MV-4-11 (cell line): ENCODE results near the gene DOLPP1.
"Not testable (repeated sequence)": the region's sequence is repeated elsewhere in the genome, so short reads cannot be mapped to it uniquely, and the experiment has no call there.

Experiments
- DNase-seq: peaks from one replicate; lab custom pipeline; 2025; lab: John Stamatoyannopoulos, UW

The DOLPP1 gene

DNA sequence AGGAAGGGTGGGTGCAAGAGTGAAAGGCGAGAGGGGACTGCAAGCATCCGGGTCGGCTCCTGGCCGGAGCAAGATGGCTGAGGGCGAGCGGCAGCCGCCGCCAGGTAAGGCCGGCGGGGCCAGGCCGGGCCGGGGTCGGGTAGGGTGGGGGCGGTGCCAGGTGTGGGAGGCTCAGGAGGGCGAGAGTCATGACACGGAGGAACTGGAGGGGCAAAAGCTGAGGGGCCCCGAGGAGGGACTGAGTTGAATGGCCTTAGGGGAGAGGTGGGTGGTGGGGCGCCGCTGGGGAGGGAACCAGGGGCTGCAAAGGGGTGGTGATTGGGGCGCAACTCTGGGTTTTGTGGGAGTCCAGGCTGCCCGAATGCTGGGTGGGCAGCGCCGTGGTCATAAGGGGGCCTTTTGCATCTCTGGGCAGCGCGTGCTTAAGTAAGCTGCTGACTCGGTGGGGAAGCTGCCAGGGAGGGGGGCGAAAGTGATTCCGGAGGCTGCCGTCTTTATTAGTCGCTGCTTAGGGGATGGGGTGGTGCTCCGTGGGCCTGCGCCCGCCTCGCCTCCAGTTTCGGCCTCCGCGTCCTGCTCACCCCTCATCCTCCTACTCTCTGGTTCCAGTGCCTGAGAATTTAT is 30.7 kb downstream of the DOLPP1 start:
- no peak for DNase-seq

DNA sequence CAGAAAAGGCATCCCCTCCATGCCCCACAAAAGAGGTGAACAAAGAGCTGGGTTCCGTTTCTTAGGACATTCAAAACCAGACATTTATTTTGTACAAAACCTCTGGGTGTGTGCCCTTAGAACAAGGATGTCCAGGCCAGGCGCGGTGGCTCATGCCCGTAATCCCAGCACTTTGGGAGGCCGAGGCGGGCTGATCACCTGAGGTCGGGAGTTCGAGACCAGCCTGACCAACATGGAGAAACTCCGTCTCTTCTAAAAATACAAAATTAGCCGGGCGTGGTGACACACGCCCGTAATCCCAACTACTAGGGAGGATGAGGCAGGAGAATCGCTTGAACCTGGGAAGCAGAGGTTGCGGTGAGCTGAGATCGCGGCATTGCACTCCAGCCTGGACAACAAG is 31.6 kb downstream of the DOLPP1 start:
- DNase-seq: not testable (repeated sequence)

GRCh38 chr9:129113645-129114304 is 32.9 kb downstream of the DOLPP1 start:
- DNase-seq: peak; percentile 85

GRCh38 chr9:129118799-129119198 is 37.9 kb downstream of the DOLPP1 start:
- no peak for DNase-seq

DNA sequence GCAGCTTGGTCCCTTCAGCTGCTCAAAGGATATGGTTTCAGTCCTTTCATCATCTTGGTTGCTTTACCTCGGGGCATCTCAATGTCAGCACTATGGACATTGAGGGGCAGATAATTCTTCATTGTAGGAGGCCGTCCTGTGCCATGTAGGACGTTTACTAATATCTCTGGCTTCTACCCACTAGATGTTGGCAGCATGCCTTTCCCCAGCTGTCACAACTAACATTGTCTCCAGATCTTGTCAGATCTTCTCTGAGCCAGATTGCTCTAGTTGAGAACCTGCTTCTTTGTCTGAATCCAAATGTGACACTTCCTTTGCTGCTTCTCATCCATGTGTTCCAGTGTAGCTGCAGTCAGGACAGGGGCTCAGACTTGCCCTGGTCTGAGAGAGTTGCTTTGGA is 40.6 kb downstream of the DOLPP1 start:
- DNase-seq: no peak

DNA sequence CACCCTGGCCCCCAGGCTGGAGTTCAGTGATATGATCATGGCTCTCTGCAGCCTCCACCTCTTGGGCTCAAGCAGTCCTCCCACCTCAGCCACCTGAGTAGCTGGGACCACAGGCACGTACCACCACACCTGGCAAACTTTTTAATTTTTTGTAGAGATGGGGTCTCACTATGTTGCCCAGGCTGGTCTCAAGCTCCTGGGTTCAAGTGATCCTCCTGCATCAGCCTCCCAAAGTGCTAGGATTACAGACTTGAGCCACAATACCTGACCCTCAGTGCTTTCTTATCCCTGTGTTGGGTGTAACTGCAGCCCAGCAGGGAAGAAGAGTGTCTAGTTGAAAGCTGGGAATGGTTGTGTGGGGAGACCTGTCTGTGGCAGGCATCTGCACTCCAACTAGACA is 41.2 kb downstream of the DOLPP1 start:
- no peak for DNase-seq

DNA sequence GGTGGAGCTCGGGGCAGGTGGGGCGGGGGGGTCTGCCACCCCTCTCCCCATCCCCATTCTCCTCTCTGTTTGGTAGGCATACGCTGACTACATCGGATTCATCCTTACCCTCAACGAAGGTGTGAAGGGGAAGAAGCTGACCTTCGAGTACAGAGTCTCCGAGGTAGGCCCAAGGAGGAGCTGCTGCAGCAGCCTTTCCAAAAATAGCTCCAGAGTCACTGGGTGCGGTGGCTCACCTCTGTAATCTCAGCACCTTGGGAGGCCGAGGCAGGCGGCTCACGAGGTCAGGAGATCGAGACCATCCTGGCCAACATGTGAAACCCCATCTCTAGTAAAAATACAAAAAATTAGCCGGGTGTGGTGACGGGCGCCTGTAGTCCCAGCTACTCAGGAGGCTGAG is 42.1 kb downstream of the DOLPP1 start:
- not testable (repeated sequence) for DNase-seq

- DNase-seq: no peak
These were observed 43.7 kb downstream of the DOLPP1 start for GRCh38 chr9:129124506-129125069.

DNA sequence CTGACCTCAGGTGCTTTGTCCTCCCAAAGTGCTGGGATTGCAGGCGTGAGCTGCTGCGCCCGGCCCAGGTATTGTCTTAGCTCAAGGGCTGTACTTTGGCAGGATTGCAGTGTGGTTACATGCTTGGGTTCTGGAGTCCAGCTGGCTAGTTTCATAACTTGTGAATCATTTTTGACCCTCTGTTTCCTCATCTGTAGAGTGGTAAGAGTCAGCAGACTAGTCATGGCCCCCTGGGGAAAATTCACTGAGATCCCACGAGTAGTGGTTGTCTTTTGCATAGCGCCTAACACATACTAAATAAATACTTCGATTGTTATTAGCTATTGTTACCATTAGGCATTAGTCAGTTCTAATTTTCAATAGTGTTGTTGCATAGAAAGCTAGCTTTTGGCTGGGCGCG is 44.6 kb downstream of the DOLPP1 start:
- peak; percentile 72 for DNase-seq

GRCh38 chr9:129126749-129127618 is 46.1 kb downstream of the DOLPP1 start:
- DNase-seq: no peak

- no peak for DNase-seq
These were observed 47.8 kb downstream of the DOLPP1 start for GRCh38 chr9:129128689-129129088.

DNA sequence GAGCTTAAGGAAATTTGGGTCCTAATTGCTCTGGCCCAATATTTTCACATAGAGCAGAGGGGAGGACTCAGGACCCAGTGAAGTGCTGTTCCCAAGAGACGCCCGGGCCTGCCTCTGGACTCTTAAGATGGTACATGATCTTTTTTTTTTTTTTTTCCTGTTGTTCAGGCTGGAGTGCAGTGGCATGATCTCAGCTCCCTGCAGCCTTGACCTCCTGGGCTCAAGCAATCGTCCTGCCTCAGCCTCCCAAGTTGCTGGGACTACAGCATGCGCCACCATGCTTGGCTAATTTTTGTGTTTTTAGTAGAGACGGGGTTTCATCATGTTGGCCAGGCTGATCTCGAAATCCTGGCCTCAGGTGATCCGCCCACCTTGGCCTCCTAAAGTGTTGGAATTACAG is 49.4 kb downstream of the DOLPP1 start:
- not testable (repeated sequence) for DNase-seq

DNA sequence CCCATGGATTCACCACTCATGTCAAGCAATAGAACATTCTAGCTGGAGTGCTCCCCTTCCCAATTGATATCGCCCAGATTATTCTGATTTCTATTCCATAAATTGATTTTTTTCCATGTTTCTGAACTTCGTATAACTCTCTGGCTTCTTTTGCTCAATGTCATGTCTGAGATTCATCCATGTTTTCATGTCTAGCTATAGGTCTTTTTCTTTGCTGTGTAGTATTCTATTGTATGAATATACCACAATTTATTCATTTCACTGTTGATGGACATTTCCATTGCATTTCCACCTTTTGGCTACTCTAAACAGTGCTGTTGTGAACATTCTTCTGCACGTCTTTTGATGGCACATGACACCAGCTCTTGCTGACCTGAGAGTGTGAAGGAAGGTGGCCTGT is 49.9 kb downstream of the DOLPP1 start:
- DNase-seq: no peak

- peak; percentile 56 for DNase-seq
These were observed 50.6 kb downstream of the DOLPP1 start for GRCh38 chr9:129131300-129132145.

GRCh38 chr9:129133082-129133481 is 52.2 kb downstream of the DOLPP1 start:
- no peak for DNase-seq

DNA sequence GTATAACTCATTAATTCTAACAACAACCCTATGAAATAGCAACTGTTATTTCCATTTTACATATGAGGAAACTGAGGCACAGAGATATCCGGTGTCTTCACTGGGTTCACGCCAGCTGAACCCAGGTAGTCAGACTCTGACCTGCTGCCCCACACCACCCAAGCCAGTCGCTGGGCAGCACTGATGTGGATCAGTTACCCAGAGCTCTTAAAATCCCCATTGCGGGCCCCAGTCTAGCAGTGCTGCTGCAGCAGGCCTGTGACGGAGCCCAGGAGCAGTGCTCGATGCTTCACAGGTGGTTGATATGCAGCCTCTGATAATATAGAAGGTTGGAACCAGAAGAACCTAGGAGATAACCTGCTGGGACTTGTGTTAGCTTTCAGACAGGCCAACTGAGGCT is 54.6 kb downstream of the DOLPP1 start:
- DNase-seq: no peak

GRCh38 chr9:129136446-129137035 is 55.6 kb downstream of the DOLPP1 start:
- no peak for DNase-seq

DNA sequence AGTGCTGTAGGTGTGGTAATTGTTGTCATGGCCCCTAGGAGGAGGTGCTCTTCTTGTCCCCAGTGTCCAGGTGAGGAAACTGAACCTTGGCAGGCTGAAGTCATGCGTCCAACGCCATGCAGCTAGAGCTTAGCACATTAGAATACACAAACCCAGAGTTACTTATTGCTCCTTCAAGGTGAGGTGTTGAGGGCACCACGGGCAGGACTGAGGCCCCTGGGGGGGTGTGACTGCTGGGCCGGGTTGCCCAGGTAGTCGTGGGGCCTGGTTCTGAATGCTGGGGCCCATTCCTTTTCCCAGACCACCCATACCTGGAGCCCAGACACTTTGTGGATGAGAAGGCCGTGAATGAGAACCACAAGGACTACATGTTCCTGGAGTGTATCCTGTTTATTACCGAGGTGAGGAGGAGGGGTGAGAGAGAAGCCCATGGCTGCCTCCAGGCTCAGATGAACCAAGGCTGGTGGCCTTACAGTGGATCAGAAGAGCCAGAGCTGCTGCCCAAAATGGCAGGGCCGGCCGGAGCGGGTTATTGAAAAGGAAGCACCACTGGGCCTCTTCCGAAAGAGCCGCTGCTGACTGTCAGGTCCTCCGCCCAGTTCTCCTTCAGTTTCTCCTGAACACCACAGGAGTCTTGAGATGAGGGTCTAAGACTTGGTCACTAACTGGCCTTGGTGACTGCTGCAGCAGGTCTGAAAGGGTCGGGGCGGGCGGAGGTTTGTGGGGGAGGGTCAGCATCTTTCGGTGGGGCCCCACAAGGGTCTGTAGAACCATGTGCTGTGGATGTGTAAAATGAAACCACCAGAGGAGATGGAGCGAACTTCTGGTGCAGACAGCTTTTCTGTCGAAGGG is 56.6 kb downstream of the DOLPP1 start:
- DNase-seq: no peak

- DNase-seq: no peak
These were observed 57.2 kb downstream of the DOLPP1 start for GRCh38 chr9:129138144-129138462.

DNA sequence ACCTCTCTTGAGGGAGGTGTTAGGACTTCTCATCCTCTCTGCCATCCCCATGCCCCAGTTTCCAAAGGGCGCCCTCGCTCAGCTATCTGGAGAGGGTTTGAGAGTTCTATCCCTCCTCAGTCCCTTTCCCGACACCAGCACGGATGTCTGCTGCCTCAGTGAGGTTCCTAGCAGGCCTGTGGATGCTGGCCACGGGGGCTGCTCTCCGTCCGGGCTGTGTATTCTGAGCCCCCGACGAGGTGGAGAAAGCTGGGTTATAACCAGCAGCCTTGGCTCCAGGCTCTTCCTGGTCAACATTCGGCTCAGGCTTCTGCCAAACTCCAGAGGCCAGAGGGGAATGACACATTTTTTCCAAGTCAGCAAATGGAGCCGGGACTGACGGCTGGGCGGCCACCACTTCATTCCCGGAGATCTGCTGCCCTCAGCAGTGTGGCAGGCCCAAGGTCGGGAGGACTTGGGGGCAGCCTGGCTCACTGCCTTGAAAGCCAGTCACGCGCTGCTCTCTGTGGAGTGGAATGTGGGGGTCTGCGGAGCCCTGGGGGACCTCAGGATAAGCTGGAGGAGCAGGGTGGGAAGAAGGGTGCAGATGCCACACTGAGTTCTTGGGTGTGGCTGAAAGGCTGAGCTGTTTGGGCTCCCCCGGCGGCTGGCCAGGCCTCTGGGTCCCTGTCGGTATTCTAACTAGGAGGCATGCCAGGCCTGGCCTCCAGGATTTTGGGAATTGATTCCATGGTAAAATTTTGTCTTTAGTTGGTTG is 57.7 kb downstream of the DOLPP1 start:
- no peak for DNase-seq
